NCI-H774 (cell line): Measurements from ENCODE around the gene OBI1.

Source experiments
- DNase-seq: peaks from one replicate; lab custom pipeline; 2025; lab: John Stamatoyannopoulos, UW

OBI1 gene

DNA sequence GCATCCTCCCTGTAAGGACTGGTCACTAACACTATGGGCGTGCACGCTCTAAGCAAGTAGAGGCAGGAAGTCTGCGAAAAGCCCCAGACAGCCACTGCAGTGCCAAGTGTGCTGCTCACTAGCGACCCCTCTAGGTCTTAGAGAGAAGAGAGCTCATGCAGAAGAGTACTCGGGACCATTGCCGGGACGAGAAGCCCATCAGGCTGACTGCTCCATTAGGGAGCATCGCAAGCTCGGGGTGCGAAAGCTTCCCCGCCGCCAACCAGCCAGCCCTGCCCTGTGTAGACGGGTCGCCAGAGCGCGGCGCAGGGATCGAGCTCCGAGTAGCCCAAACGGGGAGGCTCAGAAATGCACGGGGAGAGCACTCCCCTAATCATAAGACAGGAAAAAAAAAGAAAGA is 72.2 kb downstream of the OBI1 start:
- DNase-seq: no peak

DNA sequence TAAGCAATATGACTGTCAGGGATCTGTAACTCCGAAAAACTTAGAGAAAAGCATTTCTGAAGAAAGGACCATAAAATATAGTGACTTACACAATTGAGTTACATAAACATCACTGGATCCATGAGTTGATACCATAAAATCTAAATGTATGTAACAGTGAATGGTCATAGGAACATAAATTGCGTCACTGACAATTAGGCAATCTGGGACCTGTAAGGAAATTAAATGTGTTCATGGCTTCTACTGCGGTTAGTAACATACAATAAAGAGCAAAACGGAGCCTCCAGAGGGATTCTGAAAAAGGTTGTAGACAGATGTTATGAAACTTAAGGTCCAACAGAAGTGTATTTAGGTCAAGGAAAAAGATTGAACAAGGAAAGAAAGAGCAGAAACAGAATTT is 82.7 kb downstream of the OBI1 start:
- no peak for DNase-seq

DNA sequence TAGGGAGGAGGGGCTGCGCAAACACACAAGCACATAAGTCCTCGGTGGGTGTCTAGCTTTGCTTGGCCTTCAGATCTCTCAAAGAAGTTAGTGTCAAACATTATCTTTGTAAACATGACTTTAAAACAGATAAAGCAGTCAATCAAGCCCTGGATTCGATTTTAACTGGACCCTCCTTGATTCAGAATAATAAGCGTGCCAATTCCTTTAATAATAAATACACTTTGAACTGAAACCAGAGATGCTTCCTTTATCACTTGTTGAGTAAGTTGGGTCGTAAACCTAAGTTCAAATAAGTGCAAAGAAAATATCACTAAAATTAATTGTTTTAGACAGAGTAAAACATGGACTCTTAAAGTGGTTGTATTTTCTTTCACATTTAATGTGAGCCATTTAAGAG is 86.5 kb downstream of the OBI1 start:
- no peak for DNase-seq

DNA sequence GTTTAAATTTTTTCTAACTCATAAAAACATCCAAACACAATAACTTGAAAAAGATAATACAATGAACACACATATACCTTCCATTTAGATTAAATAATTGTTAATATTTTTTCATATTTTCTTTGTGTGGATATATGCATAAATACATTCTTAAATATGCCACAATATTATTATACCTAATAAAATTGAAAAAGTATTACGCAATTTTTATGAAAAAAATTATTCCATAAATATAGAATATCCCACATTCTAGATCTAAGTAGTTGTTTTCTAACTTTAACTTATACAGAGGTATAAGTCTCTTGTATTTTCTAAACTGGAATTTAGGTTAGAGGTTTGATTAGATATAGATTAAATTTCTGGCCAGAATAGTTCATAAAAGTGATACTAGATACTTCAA is 89.9 kb downstream of the OBI1 start:
- no peak for DNase-seq

DNA sequence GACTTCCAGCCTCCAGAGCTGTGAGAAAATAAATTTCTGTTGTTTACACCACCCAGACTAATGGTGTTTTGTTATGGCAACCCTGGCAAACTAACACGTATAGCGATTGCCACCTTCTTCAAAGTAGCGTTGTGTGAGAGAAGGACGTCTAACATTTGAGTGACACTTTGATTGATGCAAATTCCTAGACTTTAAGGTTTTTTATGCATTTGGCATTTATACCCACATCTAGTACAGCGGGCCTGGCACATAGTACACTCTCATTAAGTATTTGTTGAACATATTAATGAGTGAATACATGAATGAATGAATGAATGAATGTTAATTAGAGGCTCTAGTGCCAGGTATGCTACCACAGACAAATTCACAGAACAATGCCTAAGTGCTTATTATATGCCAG is 92.3 kb downstream of the OBI1 start:
- DNase-seq: no peak
